HepG2 (cell line): ENCODE results near the gene ADIRF. TPM values are rescaled to one million over a fixed set of nuclear protein-coding genes. Genes with fewer than 3 reads are reported as not detected.

Experiments
- IKZF1 ChIP-seq: fragments of 450-650 bp; IDR thresholded peaks from 2 replicates; pipeline ENCODE4 v1.7.1; 2016
- KLF9 ChIP-seq: IDR thresholded peaks from 2 replicates; pipeline ENCODE4 v1.6.1; 2016; ENCODE audit warnings: low read depth
- MEIS2 ChIP-seq: sonication (generic); formaldehyde crosslinking; IDR thresholded peaks from 2 replicates; pipeline ENCODE4 v1.9.0; 2021; ENCODE audit warnings: mild to moderate bottlenecking, missing genetic modification reagents
- MIXL1 ChIP-seq: IDR thresholded peaks from 2 replicates; pipeline ENCODE4 v1.6.1; 2016
- SATB2 ChIP-seq: sonication (generic); formaldehyde crosslinking; IDR thresholded peaks from 2 replicates; pipeline ENCODE4 v1.5.0; 2020; ENCODE audit warnings: missing genetic modification reagents
- ZNF430 ChIP-seq: sonication (generic); formaldehyde crosslinking; IDR thresholded peaks from 2 replicates; pipeline ENCODE4 v1.9.0; 2021; ENCODE audit warnings: mild to moderate bottlenecking, missing genetic modification reagents
- ZNF674 ChIP-seq: sonication (generic); formaldehyde crosslinking; IDR thresholded peaks from 2 replicates; pipeline ENCODE4 v1.5.0; 2020; ENCODE audit warnings: low read depth, mild to moderate bottlenecking, missing genetic modification reagents
- ZNF703 ChIP-seq: sonication (generic); formaldehyde crosslinking; IDR thresholded peaks from 2 replicates; pipeline ENCODE4 v1.5.1; 2020; ENCODE audit warnings: missing genetic modification reagents, mild to moderate bottlenecking, moderate library complexity, borderline replicate concordance
- ZNF772 ChIP-seq: sonication (generic); formaldehyde crosslinking; IDR thresholded peaks from 2 replicates; pipeline ENCODE4 v1.5.0; 2020; ENCODE audit warnings: mild to moderate bottlenecking, missing genetic modification reagents
- polyA plus RNA-seq, 8 experiments: library from polyadenylated mRNA; depleted of rRNA in 3 of 8; stranded (reverse) in 7 of 8; unstranded in 1 of 8; fragments of >200 nt; fragmentation: Illumina TruSeq in 4 of 8; extraction: Trizol in 4 of 8; gene quantifications; 2 replicates each; pipeline versions ENCODE4 v1.2.1 to v1.2.3, GENCODE V29; 2011 to 2016; ENCODE audit warnings: low read depth in 4 of 8, missing spikeins in 1 of 8, mixed read lengths in 1 of 8; ENCODE audit not compliant: insufficient read depth in 1 of 8
- total RNA-seq, 5 experiments: library from RNA; depleted of rRNA; stranded (reverse); fragments of >200 nt; fragmentation: Illumina TruSeq; extraction: Trizol; gene quantifications; 2 replicates each; pipeline ENCODE4 v1.2.3, GENCODE V29; 2016; ENCODE audit warnings: low read depth in 1 of 5
- TF ChIP-seq, protein P1 (sequence below): sonication (generic); formaldehyde crosslinking; IDR thresholded peaks from one replicate; pipeline ENCODE4 v1.5.1; 2020; ENCODE audit warnings: mild to moderate bottlenecking, missing genetic modification reagents; ENCODE audit errors: not compliant biosample characterization
- TF ChIP-seq, protein P2 (sequence below): sonication (generic); formaldehyde crosslinking; conservative IDR thresholded peaks from 2 replicates; pipeline ENCODE4 v1.8.0; 2022; ENCODE audit warnings: mild to moderate bottlenecking, moderate library complexity, missing genetic modification reagents
- TF ChIP-seq, protein P3 (sequence below): sonication (generic); formaldehyde crosslinking; conservative IDR thresholded peaks from 2 replicates; pipeline ENCODE4 v1.4.0; 2020; ENCODE audit warnings: missing genetic modification reagents
- TF ChIP-seq, protein P4 (sequence below): sonication (generic); formaldehyde crosslinking; IDR thresholded peaks from 2 replicates; pipeline ENCODE4 v1.5.0; 2020; ENCODE audit warnings: mild to moderate bottlenecking, missing genetic modification reagents, moderate library complexity
- TF ChIP-seq, protein P5 (sequence below): IDR thresholded peaks from 2 replicates; pipeline ENCODE4 v1.6.1; 2016; ENCODE audit warnings: missing biosample characterization, missing genetic modification reagents, low read depth

Gene ADIRF
- total and polyA plus RNA-seq, 2 of the 13 experiments (the other 11 are each of a cell fraction or from before 2014, with no cell fraction given): 0.13 to 0.40 TPM

DNA sequence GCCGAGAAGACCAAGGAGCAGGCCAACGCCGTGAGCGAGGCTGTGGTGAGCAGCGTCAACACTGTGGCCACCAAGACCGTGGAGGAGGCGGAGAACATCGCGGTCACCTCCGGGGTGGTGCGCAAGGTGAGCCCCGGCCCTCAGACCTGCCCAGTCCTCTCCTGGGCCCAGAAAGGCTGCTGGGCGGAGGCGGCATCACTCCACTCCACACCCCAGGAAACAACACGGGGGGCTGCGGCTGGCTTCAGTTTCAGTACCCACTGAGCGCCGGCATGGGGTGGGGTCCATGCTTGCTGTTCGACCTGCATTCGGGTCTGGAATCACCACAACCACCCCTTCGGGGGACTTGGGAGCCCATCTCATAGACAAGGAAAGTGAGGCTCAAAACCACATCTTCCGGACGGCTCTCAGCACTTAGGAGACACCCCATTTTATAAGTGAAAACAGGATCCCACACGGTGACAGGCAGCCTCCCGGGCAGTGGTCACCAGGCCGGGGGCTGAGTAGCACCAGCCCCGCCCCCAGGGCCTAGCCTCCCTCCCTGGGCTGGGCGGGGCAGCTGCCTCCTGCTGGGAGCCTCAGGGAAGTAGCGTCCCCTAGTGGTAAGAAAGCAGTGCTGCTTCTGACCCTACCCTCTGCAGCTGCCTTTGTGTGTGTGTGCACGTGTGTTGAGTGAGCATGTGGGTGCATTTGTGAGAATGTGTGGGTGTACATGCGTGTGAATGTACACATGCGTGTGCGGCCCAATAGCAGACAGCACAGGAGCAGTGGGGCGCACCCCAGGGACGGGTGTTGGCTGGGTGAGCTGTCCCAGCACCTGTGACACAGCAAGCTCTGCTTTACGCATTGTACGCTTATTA, 8.0 kb upstream of the ADIRF start (continued):
- TF ChIP-seq, protein P1, sequence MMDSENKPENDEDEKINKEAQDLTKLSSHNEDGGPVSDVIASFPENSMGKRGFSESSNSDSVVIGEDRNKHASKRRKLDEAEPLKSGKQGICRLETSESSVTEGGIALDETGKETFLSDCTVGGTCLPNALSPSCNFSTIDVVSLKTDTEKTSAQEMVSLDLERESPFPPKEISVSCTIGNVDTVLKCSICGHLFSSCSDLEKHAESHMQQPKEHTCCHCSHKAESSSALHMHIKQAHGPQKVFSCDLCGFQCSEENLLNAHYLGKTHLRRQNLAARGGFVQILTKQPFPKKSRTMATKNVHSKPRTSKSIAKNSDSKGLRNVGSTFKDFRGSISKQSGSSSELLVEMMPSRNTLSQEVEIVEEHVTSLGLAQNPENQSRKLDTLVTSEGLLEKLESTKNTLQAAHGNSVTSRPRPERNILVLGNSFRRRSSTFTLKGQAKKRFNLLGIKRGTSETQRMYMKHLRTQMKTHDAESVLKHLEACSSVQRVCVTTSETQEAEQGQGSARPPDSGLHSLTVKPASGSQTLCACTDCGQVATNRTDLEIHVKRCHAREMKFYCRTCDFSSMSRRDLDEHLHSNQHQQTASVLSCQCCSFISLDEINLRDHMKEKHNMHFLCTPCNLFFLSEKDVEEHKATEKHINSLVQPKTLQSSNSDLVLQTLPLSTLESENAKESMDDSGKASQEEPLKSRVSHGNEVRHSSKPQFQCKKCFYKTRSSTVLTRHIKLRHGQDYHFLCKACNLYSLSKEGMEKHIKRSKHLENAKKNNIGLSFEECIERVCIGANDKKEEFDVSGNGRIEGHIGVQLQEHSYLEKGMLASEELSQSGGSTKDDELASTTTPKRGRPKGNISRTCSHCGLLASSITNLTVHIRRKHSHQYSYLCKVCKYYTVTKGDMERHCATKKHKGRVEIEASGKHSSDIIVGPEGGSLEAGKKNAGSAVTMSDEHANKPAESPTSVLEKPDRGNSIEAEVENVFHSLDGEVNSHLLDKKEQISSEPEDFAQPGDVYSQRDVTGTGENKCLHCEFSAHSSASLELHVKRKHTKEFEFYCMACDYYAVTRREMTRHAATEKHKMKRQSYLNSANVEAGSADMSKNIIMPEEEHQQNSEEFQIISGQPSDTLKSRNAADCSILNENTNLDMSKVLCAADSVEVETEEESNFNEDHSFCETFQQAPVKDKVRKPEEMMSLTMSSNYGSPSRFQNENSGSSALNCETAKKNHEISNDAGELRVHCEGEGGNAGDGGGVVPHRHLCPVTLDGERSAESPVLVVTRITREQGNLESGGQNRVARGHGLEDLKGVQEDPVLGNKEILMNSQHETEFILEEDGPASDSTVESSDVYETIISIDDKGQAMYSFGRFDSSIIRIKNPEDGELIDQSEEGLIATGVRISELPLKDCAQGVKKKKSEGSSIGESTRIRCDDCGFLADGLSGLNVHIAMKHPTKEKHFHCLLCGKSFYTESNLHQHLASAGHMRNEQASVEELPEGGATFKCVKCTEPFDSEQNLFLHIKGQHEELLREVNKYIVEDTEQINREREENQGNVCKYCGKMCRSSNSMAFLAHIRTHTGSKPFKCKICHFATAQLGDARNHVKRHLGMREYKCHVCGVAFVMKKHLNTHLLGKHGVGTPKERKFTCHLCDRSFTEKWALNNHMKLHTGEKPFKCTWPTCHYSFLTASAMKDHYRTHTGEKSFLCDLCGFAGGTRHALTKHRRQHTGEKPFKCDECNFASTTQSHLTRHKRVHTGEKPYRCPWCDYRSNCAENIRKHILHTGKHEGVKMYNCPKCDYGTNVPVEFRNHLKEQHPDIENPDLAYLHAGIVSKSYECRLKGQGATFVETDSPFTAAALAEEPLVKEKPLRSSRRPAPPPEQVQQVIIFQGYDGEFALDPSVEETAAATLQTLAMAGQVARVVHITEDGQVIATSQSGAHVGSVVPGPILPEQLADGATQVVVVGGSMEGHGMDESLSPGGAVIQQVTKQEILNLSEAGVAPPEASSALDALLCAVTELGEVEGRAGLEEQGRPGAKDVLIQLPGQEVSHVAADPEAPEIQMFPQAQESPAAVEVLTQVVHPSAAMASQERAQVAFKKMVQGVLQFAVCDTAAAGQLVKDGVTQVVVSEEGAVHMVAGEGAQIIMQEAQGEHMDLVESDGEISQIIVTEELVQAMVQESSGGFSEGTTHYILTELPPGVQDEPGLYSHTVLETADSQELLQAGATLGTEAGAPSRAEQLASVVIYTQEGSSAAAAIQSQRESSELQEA (CRISPR knock-in tag): no peak
- TF ChIP-seq, protein P2, sequence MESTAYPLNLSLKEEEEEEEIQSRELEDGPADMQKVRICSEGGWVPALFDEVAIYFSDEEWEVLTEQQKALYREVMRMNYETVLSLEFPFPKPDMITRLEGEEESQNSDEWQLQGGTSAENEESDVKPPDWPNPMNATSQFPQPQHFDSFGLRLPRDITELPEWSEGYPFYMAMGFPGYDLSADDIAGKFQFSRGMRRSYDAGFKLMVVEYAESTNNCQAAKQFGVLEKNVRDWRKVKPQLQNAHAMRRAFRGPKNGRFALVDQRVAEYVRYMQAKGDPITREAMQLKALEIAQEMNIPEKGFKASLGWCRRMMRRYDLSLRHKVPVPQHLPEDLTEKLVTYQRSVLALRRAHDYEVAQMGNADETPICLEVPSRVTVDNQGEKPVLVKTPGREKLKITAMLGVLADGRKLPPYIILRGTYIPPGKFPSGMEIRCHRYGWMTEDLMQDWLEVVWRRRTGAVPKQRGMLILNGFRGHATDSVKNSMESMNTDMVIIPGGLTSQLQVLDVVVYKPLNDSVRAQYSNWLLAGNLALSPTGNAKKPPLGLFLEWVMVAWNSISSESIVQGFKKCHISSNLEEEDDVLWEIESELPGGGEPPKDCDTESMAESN (CRISPR knock-in tag): no peak
- TF ChIP-seq ZNF703 (CRISPR knock-in tag): no peak
- TF ChIP-seq, protein P3, sequence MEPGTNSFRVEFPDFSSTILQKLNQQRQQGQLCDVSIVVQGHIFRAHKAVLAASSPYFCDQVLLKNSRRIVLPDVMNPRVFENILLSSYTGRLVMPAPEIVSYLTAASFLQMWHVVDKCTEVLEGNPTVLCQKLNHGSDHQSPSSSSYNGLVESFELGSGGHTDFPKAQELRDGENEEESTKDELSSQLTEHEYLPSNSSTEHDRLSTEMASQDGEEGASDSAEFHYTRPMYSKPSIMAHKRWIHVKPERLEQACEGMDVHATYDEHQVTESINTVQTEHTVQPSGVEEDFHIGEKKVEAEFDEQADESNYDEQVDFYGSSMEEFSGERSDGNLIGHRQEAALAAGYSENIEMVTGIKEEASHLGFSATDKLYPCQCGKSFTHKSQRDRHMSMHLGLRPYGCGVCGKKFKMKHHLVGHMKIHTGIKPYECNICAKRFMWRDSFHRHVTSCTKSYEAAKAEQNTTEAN (CRISPR knock-in tag): no peak
- TF ChIP-seq, protein P4, sequence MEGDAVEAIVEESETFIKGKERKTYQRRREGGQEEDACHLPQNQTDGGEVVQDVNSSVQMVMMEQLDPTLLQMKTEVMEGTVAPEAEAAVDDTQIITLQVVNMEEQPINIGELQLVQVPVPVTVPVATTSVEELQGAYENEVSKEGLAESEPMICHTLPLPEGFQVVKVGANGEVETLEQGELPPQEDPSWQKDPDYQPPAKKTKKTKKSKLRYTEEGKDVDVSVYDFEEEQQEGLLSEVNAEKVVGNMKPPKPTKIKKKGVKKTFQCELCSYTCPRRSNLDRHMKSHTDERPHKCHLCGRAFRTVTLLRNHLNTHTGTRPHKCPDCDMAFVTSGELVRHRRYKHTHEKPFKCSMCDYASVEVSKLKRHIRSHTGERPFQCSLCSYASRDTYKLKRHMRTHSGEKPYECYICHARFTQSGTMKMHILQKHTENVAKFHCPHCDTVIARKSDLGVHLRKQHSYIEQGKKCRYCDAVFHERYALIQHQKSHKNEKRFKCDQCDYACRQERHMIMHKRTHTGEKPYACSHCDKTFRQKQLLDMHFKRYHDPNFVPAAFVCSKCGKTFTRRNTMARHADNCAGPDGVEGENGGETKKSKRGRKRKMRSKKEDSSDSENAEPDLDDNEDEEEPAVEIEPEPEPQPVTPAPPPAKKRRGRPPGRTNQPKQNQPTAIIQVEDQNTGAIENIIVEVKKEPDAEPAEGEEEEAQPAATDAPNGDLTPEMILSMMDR (CRISPR knock-in tag): peak; percentile 97
- TF ChIP-seq MIXL1 (CRISPR knock-in tag): no peak
- no peak for TF ChIP-seq SATB2 (CRISPR knock-in tag)
- TF ChIP-seq ZNF674 (CRISPR knock-in tag): no peak
- TF ChIP-seq KLF9 (CRISPR knock-in tag): no peak
- TF ChIP-seq, protein P5, sequence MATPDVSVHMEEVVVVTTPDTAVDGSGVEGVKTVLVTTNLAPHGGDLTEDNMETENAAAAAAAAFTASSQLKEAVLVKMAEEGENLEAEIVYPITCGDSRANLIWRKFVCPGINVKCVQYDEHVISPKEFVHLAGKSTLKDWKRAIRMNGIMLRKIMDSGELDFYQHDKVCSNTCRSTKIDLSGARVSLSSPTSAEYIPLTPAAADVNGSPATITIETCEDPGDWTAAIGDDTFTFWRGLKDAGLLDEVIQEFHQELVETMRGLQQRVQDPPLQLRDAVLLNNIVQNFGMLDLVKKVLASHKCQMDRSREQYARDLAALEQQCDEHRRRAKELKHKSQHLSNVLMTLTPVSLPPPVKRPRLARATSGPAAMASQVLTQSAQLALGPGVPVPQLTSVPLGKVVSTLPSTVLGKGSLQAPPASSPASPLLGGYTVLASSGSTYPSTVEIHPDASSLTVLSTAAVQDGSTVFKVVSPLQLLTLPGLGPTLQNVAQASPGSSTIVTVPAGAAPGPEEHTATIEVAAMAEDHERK: no peak
- no peak for TF ChIP-seq MEIS2 (CRISPR knock-in tag)
- no peak for TF ChIP-seq IKZF1
- TF ChIP-seq ZNF772 (CRISPR knock-in tag): no peak
- no peak for TF ChIP-seq ZNF430 (CRISPR knock-in tag)
